Common myeloid progenitor, CD34-positive (primary cell): ENCODE data around the gene MOB4.
A peak's percentile ranks its signal among the peaks of the same experiment; 100 is the strongest.

Experiments
- CTCF ChIA-PET: fragments of 350-600 bp; sonication (Branson Sonifier 250); formaldehyde crosslinking; loops from one replicate; lab custom pipeline; 2021; ENCODE audit warnings: antibody characterized with exemption; lab: Charles Lee
- POLR2A ChIA-PET: fragments of 350-600 bp; sonication (Branson Sonifier 250); formaldehyde crosslinking; loops from one replicate; lab custom pipeline; 2021; ENCODE audit warnings: antibody characterized with exemption; lab: Charles Lee
- DNase-seq, 3 donors: peaks; one replicate each; pipeline versions ENCODE4 v3.0.0 to v3.0.0-alpha.2; 2013
- H3K27ac ChIP-seq, 2 experiments: 1 replicate in 1 of 2; 2 replicates in 1 of 2; pipeline ENCODE4 v1.7.0; 2013; ENCODE audit warnings: inconsistent platforms in 2 of 2, low read length in 2 of 2, mild to moderate bottlenecking in 2 of 2, low read depth in 1 of 2, moderate library complexity in 1 of 2; ENCODE audit not compliant: severe bottlenecking in 2 of 2, insufficient read depth in 1 of 2, poor library complexity in 1 of 2
- H3K27me3 ChIP-seq, 5 experiments: replicated peaks in 2 of 5; 1 replicate in 3 of 5; 2 replicates in 2 of 5; pipeline versions ENCODE4 v1.6.1 to v1.7.0; 2013; ENCODE audit warnings: low read length in 4 of 5, mild to moderate bottlenecking in 2 of 5, moderate library complexity in 2 of 5, inconsistent platforms in 1 of 5; ENCODE audit not compliant: insufficient read depth in 5 of 5, control insufficient read depth in 4 of 5
- H3K36me3 ChIP-seq, 4 experiments: 1 replicate in 2 of 4; 2 replicates in 2 of 4; pipeline versions ENCODE4 v1.6.1 to v1.7.0; 2013; ENCODE audit warnings: low read length in 3 of 4, control low read depth in 1 of 4, mild to moderate bottlenecking in 1 of 4; ENCODE audit not compliant: control insufficient read depth in 4 of 4, insufficient read depth in 4 of 4
- H3K4me1 ChIP-seq, 4 experiments: 1 replicate in 3 of 4; 2 replicates in 1 of 4; pipeline versions ENCODE4 v1.6.1 to v1.7.1; 2013; ENCODE audit warnings: low read length in 3 of 4, mild to moderate bottlenecking in 3 of 4, control low read depth in 1 of 4, inconsistent platforms in 1 of 4, moderate library complexity in 1 of 4; ENCODE audit not compliant: control insufficient read depth in 4 of 4, insufficient read depth in 4 of 4; ENCODE audit errors: control extremely low read depth in 1 of 4
- H3K4me3 ChIP-seq, 7 experiments: 1 replicate in 4 of 7; 2 replicates in 3 of 7; pipeline versions ENCODE4 v1.5.1 to v1.7.0; 2013; ENCODE audit warnings: mild to moderate bottlenecking in 7 of 7, low read length in 6 of 7, moderate library complexity in 6 of 7, inconsistent platforms in 2 of 7, low read depth in 2 of 7, control low read depth in 1 of 7; ENCODE audit not compliant: insufficient read depth in 4 of 7, control insufficient read depth in 1 of 7; ENCODE audit errors: extremely low read depth in 1 of 7
- H3K9me3 ChIP-seq, 5 experiments: 1 replicate in 4 of 5; 2 replicates in 1 of 5; pipeline versions ENCODE4 v1.6.1 to v1.7.1; 2013; ENCODE audit warnings: low read length in 4 of 5, mild to moderate bottlenecking in 2 of 5, inconsistent platforms in 1 of 5, low read depth in 1 of 5, moderate library complexity in 1 of 5; ENCODE audit not compliant: control insufficient read depth in 4 of 5, insufficient read depth in 2 of 5; ENCODE audit errors: control extremely low read depth in 1 of 5
- WGBS: methylation state at CpG from one replicate; pipeline ENCODE4 v1.1.5; 2013; ENCODE audit not compliant: insufficient coverage; 5-methylcytosine and 5-hydroxymethylcytosine counted together

MOB4 gene

DNA sequence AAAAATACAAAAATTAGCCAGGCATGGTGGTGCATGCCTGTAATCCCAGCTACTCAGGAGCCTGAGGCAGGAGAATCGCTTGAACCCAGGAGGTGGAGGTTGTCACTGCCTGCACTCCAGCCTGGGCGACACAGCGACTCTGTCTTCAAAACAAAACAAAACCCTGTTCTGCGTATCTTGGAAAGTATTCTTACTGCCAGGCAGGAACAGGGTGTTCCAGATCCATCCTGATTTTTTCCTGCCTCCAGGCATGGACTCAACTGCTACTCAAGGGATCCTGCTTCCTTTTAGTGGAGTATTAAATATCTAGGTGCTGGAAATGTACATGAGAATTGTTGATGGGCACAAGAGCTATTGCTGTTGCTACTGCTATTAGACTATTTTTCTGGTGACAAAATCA lies 28.5 kb upstream of the MOB4 start:
- 96% methylated on average over 4 of the region's 4 CpGs for WGBS
- POLR2A ChIA-PET, result interaction anchor here (0.7 kb wide), 1 partner anchor 26 kb away, joined by 3 read pairs; no protein-coding TSS in a partner anchor
- peaks cover 13 to 79% (median 55%) of the 10 kb centered on the region in 4 experiments for H3K36me3 ChIP-seq

GRCh38 chr2:197495433-197496134 lies 20.3 kb upstream of the MOB4 start:
- H3K27ac ChIP-seq, result no peak overlapping the region
- POLR2A ChIA-PET, result no interaction called here

More for the DNA sequence above, 28.5 kb upstream of the MOB4 start:
- CTCF ChIA-PET, result interaction anchor here (0.6 to 1.4 kb wide), 2 partner anchors 9 to 221 kb away, joined by 3 read pairs; no protein-coding TSS in a partner anchor
- no peaks in the 10 kb centered on the region for H3K4me1 ChIP-seq
- no peak for DNase-seq
- no peak overlapping the region for H3K4me3 ChIP-seq
- peaks cover 0 to 9% (median 8%) of the 10 kb centered on the region in 5 experiments for H3K9me3 ChIP-seq
- no peak overlapping the region for H3K27ac ChIP-seq
- no peaks in the 10 kb centered on the region for H3K27me3 ChIP-seq

DNA sequence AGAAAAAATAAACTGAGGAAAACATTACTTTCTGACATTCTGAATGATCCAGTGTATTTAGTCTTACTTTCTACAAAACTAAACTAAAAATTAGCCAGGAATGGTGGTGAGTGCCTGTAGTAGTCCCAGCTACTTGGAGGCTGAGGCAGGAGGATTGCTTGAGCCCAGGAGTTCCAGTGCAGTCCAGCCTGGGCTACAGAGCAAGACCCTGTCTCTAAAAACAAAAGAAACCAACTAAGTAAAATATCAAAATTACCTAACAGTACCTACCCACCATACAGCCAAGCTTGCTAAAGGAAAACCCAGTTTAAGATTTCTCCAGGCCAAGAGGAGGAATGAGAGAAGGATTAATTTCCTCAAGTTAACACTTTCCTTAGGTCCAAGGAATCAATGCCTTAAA lies 19.2 kb upstream of the MOB4 start:
- Histone ChIP-seq H3K4me3 (peak overlapping the region in 2 of 7 experiments; percentile 11 to 84), H3K9me3 (no peaks in the 10 kb centered on the region), H3K4me1 (peaks cover 8 to 41% (median 24%) of the 10 kb centered on the region in 4 experiments), H3K36me3 (peaks cover 27 to 64% (median 45%) of the 10 kb centered on the region in 4 experiments), H3K27me3 (no peaks in the 10 kb centered on the region), H3K27ac (peak overlapping the region in 1 of 2 experiments; percentile 59)
- POLR2A ChIA-PET, result no interaction called here
- CTCF ChIA-PET, result interaction anchor here (0.9 to 1.4 kb wide), 2 partner anchors 10 to 56 kb away, joined by 3 to 7 read pairs; no protein-coding TSS in a partner anchor
- no peak for DNase-seq

More at GRCh38 chr2:197495433-197496134, 20.3 kb upstream of the MOB4 start:
- no peak overlapping the region for H3K4me3 ChIP-seq
- H3K36me3 ChIP-seq, result peaks cover 30 to 72% (median 52%) of the 10 kb centered on the region in 4 experiments
- no peaks in the 10 kb centered on the region for H3K27me3 ChIP-seq
- DNase-seq, result no peak
- CTCF ChIA-PET, result interaction anchor here (0.8 to 1.4 kb wide), 2 partner anchors 11 to 802 kb away, joined by 3 to 7 read pairs; no protein-coding TSS in a partner anchor
- no peaks in the 10 kb centered on the region for H3K9me3 ChIP-seq
- WGBS, result no CpG with 5 or more reads among the region's 2 CpGs
- H3K4me1 ChIP-seq, result peaks cover 4 to 34% (median 23%) of the 10 kb centered on the region in 4 experiments

GRCh38 chr2:197497326-197497725 lies 18.5 kb upstream of the MOB4 start:
- Histone ChIP-seq H3K36me3 (peaks cover 25 to 64% (median 42%) of the 10 kb centered on the region in 4 experiments), H3K4me1 (peaks cover 14 to 48% (median 29%) of the 10 kb centered on the region in 4 experiments), H3K27ac (no peak overlapping the region), H3K9me3 (no peaks in the 10 kb centered on the region), H3K27me3 (no peaks in the 10 kb centered on the region), H3K4me3 (peak overlapping the region in 3 of 7 experiments; percentile 84 to 97 (median 92))
- ChIA-PET POLR2A (no interaction called here), CTCF (no interaction called here)
- WGBS, result 67% methylated on average over 1 of the region's 2 CpGs
- no peak for DNase-seq

GRCh38 chr2:197498235-197498936 lies 17.5 kb upstream of the MOB4 start:
- 21% methylated on average over 9 of the region's 14 CpGs for WGBS
- DNase-seq, result no peak
- Histone ChIP-seq H3K4me3 (peak overlapping the region; percentile 52 to 97 (median 84)), H3K27me3 (no peaks in the 10 kb centered on the region), H3K4me1 (peaks cover 15 to 48% (median 31%) of the 10 kb centered on the region in 4 experiments), H3K27ac (peak overlapping the region; percentile 73 to 93), H3K36me3 (peaks cover 22 to 60% (median 37%) of the 10 kb centered on the region in 4 experiments), H3K9me3 (no peaks in the 10 kb centered on the region)
- POLR2A ChIA-PET, result interaction anchor here (1.8 to 3.9 kb wide), 2 partner anchors 18 to 63 kb away, joined by 9 to 34 read pairs; partner anchors contain the start of genes MOB4 and SF3B1
- CTCF ChIA-PET, result no interaction called here

DNA sequence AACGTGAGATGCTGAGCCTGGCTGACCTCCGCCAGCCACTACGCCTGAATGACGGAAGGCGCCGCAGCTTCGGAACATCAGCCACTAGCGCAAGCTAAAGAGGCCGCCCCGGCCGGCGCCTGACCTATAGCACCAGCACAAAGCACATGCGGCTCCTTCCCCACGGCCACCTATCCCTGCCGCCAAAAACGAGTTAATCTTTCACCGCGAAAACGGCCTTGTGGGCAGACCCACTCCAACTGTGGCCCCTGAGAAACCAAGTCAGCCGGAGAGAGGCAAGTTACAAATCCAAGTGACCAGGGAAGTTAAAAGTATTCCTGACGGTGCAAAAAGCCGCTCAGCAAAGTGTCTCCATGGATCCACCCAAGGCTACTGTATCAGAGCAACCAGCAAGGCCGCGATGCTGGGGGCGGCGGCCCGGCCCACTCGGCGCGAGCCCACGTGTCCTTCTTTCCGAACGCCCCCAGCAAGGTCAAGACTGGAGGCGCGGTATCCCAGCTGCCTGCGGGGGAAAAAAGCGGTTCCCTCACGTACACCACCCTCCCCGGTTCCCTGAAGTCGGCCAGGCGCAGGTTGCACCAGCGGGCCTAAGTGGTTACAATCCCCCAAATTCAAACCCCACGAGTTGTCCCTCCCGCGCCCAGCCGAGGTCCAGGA lies 16.8 kb upstream of the MOB4 start:
- Histone ChIP-seq H3K9me3 (no peaks in the 10 kb centered on the region), H3K27me3 (no peaks in the 10 kb centered on the region), H3K27ac (peak overlapping the region; percentile 73 to 93), H3K4me1 (peaks cover 15 to 48% (median 31%) of the 10 kb centered on the region in 4 experiments), H3K4me3 (peak overlapping the region; percentile 52 to 97 (median 84)), H3K36me3 (peaks cover 26 to 61% (median 34%) of the 10 kb centered on the region in 4 experiments)
- 0% methylated on average over 43 of the region's 46 CpGs for WGBS
- ChIA-PET CTCF (no interaction called here), POLR2A (interaction anchor here (0.8 to 3.9 kb wide), 4 partner anchors 9 to 65 kb away, joined by 4 to 34 read pairs (median 7); partner anchors contain the start of genes MOB4 and SF3B1)
- peak in 2 of 3 donors; percentile 61 to 63 for DNase-seq
